KMS-11 (cell line): ENCODE results near the gene PTPN6.

ENCODE experiments used
- H2AFZ ChIP-seq: fragments of 200-600 bp; sonication (generic); 2 replicates; pipeline ENCODE4 v1.6.1; 2016; ENCODE audit warnings: antibody characterized with exemption, mixed run types, low read depth
- H3K27ac ChIP-seq: fragments of 200-600 bp; sonication (generic); 2 replicates; pipeline ENCODE4 v1.6.1; 2016; ENCODE audit warnings: mild to moderate bottlenecking, mixed run types
- H3K27me3 ChIP-seq: fragments of 200-600 bp; sonication (generic); 2 replicates; pipeline ENCODE4 v1.6.1; 2017; ENCODE audit warnings: mild to moderate bottlenecking, low read depth, mixed run types, moderate library complexity; ENCODE audit not compliant: insufficient read depth
- H3K36me3 ChIP-seq: fragments of 200-600 bp; sonication (generic); 2 replicates; pipeline ENCODE4 v1.6.1; 2017; ENCODE audit warnings: mild to moderate bottlenecking, mixed run types; ENCODE audit not compliant: insufficient read depth
- H3K4me1 ChIP-seq: fragments of 200-600 bp; sonication (generic); 2 replicates; pipeline ENCODE4 v1.6.1; 2016; ENCODE audit warnings: mild to moderate bottlenecking, low read depth, mixed run types; ENCODE audit not compliant: poor library complexity, severe bottlenecking
- H3K4me2 ChIP-seq: fragments of 200-600 bp; sonication (generic); 2 replicates; pipeline ENCODE4 v1.7.0; 2016; ENCODE audit warnings: mild to moderate bottlenecking, mixed run types
- H3K4me3 ChIP-seq: fragments of 200-600 bp; sonication (generic); IDR thresholded peaks from 2 replicates; pipeline ENCODE4 v1.6.1; 2017; ENCODE audit warnings: low read depth, low read length, mixed read lengths; ENCODE audit not compliant: insufficient read depth
- H3K79me2 ChIP-seq: fragments of 200-600 bp; sonication (generic); 2 replicates; pipeline ENCODE4 v1.6.1; 2016; ENCODE audit warnings: low read depth, mixed run types; ENCODE audit not compliant: insufficient read depth
- H3K9ac ChIP-seq: fragments of 200-600 bp; sonication (generic); 2 replicates; pipeline ENCODE4 v1.6.1; 2016; ENCODE audit warnings: mild to moderate bottlenecking, mixed run types
- H4K20me1 ChIP-seq: fragments of 200-600 bp; sonication (generic); 2 replicates; pipeline ENCODE4 v1.6.1; 2016; ENCODE audit warnings: mild to moderate bottlenecking, mixed run types; ENCODE audit not compliant: insufficient read depth
- TF ChIP-seq, protein P1 (sequence below): fragments of 200-600 bp; sonication (generic); conservative IDR thresholded peaks from 2 replicates; pipeline ENCODE4 v1.6.1; 2017; ENCODE audit warnings: low read depth, mild to moderate bottlenecking, antibody characterized with exemption, low read length, moderate library complexity, mixed read lengths

The PTPN6 gene

DNA sequence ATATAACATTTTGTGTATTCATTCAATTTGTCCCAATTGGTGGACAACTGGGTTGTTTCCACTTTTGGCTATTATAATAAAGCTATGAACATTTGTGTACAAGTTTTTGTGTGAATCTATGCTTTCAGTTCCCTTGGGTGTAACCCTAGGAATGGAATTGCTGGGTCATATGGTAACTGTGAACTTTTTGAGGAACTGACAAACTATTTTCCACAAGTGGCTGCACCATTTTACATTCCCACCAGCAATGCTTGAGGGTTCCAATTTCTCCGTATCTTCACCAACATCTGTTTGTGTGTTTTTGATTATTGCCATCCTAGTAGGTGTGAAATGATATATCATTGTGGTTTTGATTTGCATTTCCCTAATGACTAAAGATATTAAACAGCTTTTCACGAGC, 54.2 kb downstream of the PTPN6 start:
- TF ChIP-seq, protein P1, sequence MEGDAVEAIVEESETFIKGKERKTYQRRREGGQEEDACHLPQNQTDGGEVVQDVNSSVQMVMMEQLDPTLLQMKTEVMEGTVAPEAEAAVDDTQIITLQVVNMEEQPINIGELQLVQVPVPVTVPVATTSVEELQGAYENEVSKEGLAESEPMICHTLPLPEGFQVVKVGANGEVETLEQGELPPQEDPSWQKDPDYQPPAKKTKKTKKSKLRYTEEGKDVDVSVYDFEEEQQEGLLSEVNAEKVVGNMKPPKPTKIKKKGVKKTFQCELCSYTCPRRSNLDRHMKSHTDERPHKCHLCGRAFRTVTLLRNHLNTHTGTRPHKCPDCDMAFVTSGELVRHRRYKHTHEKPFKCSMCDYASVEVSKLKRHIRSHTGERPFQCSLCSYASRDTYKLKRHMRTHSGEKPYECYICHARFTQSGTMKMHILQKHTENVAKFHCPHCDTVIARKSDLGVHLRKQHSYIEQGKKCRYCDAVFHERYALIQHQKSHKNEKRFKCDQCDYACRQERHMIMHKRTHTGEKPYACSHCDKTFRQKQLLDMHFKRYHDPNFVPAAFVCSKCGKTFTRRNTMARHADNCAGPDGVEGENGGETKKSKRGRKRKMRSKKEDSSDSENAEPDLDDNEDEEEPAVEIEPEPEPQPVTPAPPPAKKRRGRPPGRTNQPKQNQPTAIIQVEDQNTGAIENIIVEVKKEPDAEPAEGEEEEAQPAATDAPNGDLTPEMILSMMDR, result no peak
- Histone ChIP-seq H3K4me3 (no peak overlapping the region), H3K36me3 (no peaks in the 10 kb centered on the region), H3K9ac (no peak overlapping the region), H3K4me2 (no peak overlapping the region), H3K4me1 (no peaks in the 10 kb centered on the region), H3K79me2 (no peaks in the 10 kb centered on the region; the same call in 1 of the 2 replicates), H2AFZ (no peak overlapping the region), H3K27ac (no peak overlapping the region), H3K27me3 (no peaks in the 10 kb centered on the region), H4K20me1 (no peaks in the 10 kb centered on the region)

DNA sequence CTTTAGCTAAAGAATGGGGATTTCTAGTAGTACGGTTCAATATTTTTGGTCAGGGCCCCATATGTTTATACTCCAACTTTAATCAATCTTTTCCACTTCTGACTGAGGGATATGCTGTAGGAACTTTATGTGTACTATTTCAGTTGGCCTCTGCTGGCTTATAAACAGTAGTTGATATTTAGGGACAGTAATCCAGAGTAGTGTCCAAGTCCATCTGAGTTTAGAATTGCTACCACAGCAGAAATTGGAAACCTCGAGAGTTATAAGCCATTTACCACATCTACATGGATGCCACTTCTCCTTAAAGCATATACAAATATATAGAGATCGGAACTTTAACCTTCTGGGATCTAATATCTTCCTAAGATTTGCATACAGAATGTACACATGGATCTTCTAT, 55.5 kb downstream of the PTPN6 start:
- Histone ChIP-seq H3K9ac (no peak overlapping the region), H3K27me3 (no peaks in the 10 kb centered on the region), H3K4me3 (no peak overlapping the region), H3K4me1 (no peaks in the 10 kb centered on the region), H3K27ac (no peak overlapping the region), H2AFZ (no peak overlapping the region), H3K79me2 (no peaks in the 10 kb centered on the region; the same call in 1 of the 2 replicates), H3K4me2 (no peak overlapping the region), H3K36me3 (no peaks in the 10 kb centered on the region), H4K20me1 (no peaks in the 10 kb centered on the region)
- TF ChIP-seq, protein P1, result no peak

DNA sequence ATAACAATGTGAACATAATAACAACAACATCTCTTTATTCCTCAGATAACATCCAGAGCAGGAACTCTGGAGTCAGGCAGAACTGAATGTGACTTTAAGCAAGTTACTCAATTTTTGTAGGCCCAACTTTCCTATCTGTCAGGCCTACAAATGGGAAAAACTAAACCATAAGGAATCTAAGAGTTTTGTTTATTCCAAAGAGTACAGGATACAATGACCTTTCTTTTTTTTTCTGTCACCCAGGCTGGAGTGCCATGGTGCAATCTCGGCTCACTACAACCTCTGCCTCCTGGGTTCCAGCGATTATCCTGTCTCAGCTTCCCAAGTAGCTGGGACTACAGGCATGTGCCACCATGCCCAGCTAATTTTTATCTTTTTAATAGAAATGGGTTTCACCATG, 57.7 kb downstream of the PTPN6 start:
- Histone ChIP-seq H3K4me3 (no peak overlapping the region), H3K27ac (no peak overlapping the region), H4K20me1 (no peaks in the 10 kb centered on the region), H2AFZ (no peak overlapping the region), H3K27me3 (no peaks in the 10 kb centered on the region), H3K79me2 (no peaks in the 10 kb centered on the region; the same call in 1 of the 2 replicates), H3K4me2 (no peak overlapping the region), H3K36me3 (no peaks in the 10 kb centered on the region), H3K9ac (no peak overlapping the region), H3K4me1 (no peaks in the 10 kb centered on the region)
- TF ChIP-seq, protein P1, result no peak

DNA sequence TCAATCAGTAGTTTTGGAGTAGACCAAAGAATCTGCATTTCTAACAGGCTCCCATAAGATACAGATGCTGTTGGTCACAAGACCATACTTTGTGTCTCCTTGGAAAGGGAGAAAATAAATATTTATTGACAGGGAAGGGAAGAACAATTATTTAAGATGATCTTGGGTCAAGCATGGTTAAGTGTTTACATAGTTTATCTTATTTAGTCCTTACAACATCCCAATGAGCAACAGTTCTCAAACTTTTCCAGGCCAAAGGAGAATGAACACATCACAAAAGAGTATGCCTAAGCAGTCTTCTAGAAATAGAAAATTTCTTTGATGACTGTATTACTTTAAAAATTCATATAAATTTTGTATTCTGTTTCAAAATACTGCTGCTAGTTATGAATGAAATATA, 58.4 kb downstream of the PTPN6 start:
- H3K4me3 ChIP-seq, result no peak overlapping the region

More for the DNA sequence above, 58.4 kb downstream of the PTPN6 start:
- Histone ChIP-seq H3K4me2 (no peak overlapping the region), H3K79me2 (no peaks in the 10 kb centered on the region; the same call in 1 of the 2 replicates), H2AFZ (no peak overlapping the region), H3K27ac (no peak overlapping the region), H3K9ac (no peak overlapping the region), H3K27me3 (no peaks in the 10 kb centered on the region), H4K20me1 (no peaks in the 10 kb centered on the region), H3K4me1 (no peaks in the 10 kb centered on the region), H3K36me3 (no peaks in the 10 kb centered on the region)
- TF ChIP-seq, protein P1, result no peak
